NOMO-1 (cell line): Measurements from ENCODE around the gene LRRC3.

ENCODE experiments used
- DNase-seq, 2 experiments: peaks; one replicate each; lab custom pipeline; 2025; ENCODE audit not compliant: unreplicated experiment in 2 of 2; lab: John Stamatoyannopoulos, UW

The LRRC3 gene

GRCh38 chr21:44456214-44456914 is 1.1 kb downstream of the LRRC3 start:
- no peak for DNase-seq

GRCh38 chr21:44456915-44457736 is 1.8 kb downstream of the LRRC3 start:
- no peak for DNase-seq

- DNase-seq: no peak
Observed at GRCh38 chr21:44458971-44459711, 3.8 kb downstream of the LRRC3 start.

GRCh38 chr21:44459712-44460440 is 4.6 kb downstream of the LRRC3 start:
- DNase-seq: no peak

GRCh38 chr21:44460441-44460755 is 5.1 kb downstream of the LRRC3 start:
- DNase-seq: no peak

GRCh38 chr21:44461005-44461404 is 5.7 kb downstream of the LRRC3 start:
- DNase-seq: no peak

GRCh38 chr21:44461464-44462001 is 6.2 kb downstream of the LRRC3 start:
- DNase-seq: no peak

GRCh38 chr21:44462086-44462833 is 7.0 kb downstream of the LRRC3 start:
- DNase-seq: no peak

GRCh38 chr21:44462834-44463200 is 7.5 kb downstream of the LRRC3 start:
- DNase-seq: no peak

GRCh38 chr21:44463724-44464123 is 8.4 kb downstream of the LRRC3 start:
- no peak for DNase-seq

- no peak for DNase-seq
Observed at GRCh38 chr21:44464351-44464750, 9.0 kb downstream of the LRRC3 start.

- no peak for DNase-seq
Observed at GRCh38 chr21:44466351-44466954, 11.1 kb downstream of the LRRC3 start.

GRCh38 chr21:44466996-44467858 is 11.9 kb downstream of the LRRC3 start:
- no peak for DNase-seq

- DNase-seq: no peak
Observed at GRCh38 chr21:44467859-44468195, 12.5 kb downstream of the LRRC3 start.

GRCh38 chr21:44471341-44471740 is 16.0 kb downstream of the LRRC3 start:
- no peak for DNase-seq

- no peak for DNase-seq
Observed at GRCh38 chr21:44471996-44472395, 16.7 kb downstream of the LRRC3 start.

- DNase-seq: no peak
Observed at GRCh38 chr21:44473915-44474555, 18.7 kb downstream of the LRRC3 start.

GRCh38 chr21:44475266-44475845 is 20.0 kb downstream of the LRRC3 start:
- no peak for DNase-seq
